Measurements from ENCODE around the gene ADAMTSL1.

DNA sequence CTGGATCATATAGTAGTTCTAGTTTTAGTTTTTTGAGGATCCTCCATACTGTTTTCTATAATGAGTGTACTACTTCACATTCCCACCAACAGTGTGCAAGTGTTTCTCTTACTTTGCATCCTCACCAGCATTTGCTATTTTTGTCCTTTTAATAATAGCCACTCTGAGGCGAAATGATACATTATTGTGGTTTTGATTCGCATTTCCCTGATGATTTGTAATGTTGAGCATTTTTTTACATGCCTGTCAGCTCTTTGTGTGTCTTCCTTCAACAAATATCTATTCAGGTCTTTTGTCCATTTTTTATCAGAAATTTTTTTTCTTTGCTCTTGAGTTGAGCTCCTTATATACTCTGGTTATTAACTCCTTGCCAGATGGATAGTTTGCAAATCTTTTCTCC is 114.0 kb downstream of the ADAMTSL1 start:
- TF ChIP-seq KDM5B (CRISPR knock-in tag; IDR thresholded peaks at IDR 0.05; ENCODE audit: borderline replicate concordance) = no peak
- TF ChIP-seq ZMAT3 (CRISPR knock-in tag; conservative IDR thresholded peaks at IDR 0.05) = no peak
- TF ChIP-seq NR3C1 (CRISPR knock-in tag; IDR thresholded peaks at IDR 0.05) = no peak
- TF ChIP-seq POLR2G (IDR thresholded peaks at IDR 0.05; ENCODE audit: low read depth, low read length) = no peak
- no peak for TF ChIP-seq HDAC2 (CRISPR knock-in tag; IDR thresholded peaks at IDR 0.05)
- no peak for TF ChIP-seq GABPB1 (CRISPR knock-in tag; IDR thresholded peaks at IDR 0.05)

All from HepG2 (cell line).